HL-60 (cell line): ENCODE measurements around the gene RASD2.
A peak's percentile ranks its signal among the peaks of the same experiment; 100 is the strongest.

ENCODE experiments used
- DNase-seq, 2 experiments: peaks; one replicate each; pipeline ENCODE4 v3.0.0-alpha.2; 2010 to 2020; ENCODE audit warnings: low read depth in 1 of 2, low spot score in 1 of 2
- H3K27ac ChIP-seq: fragments of 250-450 bp; sonication (Bioruptor Pico); replicated peaks from 2 replicates; pipeline ENCODE4 v1.5.1; 2020; ENCODE audit warnings: mild to moderate bottlenecking, moderate library complexity
- H3K27me3 ChIP-seq: fragments of 250-450 bp; sonication (Bioruptor Pico); 2 replicates; pipeline ENCODE4 v1.5.1; 2021; ENCODE audit warnings: mild to moderate bottlenecking, moderate library complexity; ENCODE audit not compliant: insufficient read depth, poor library complexity, severe bottlenecking
- H3K4me3 ChIP-seq: replicated peaks from 2 replicates; pipeline ENCODE4 v1.5.1; 2011; ENCODE audit warnings: mild to moderate bottlenecking, control low read depth, low read length; ENCODE audit not compliant: insufficient read depth
- CTCF ChIP-seq: IDR thresholded peaks from one replicate; pipeline ENCODE4 v1.5.1; 2011; ENCODE audit warnings: low read length, control low read depth, inconsistent platforms; ENCODE audit not compliant: insufficient read depth
- GABPA ChIP-seq: IDR thresholded peaks from 2 replicates; pipeline ENCODE4 v1.6.1; 2012; ENCODE audit warnings: low read depth
- POLR2AphosphoS5 ChIP-seq: IDR thresholded peaks from 2 replicates; pipeline ENCODE4 v1.6.1; 2012; ENCODE audit warnings: low read depth
- SPI1 ChIP-seq: IDR thresholded peaks from 2 replicates; pipeline ENCODE4 v1.6.1; 2012; ENCODE audit warnings: low read depth, mild to moderate bottlenecking, borderline replicate concordance
- TF ChIP-seq, protein P1 (sequence below): IDR thresholded peaks from 2 replicates; pipeline ENCODE4 v1.6.1; 2012; ENCODE audit warnings: low read depth; ENCODE audit not compliant: insufficient replicate concordance

Gene RASD2

GRCh38 chr22:35552196-35552842 lies 11.7 kb downstream of the RASD2 start:
- Histone ChIP-seq H3K27me3 (peaks cover 2% of the 10 kb centered on the region), H3K4me3 (no peak overlapping the region), H3K27ac (no peak overlapping the region)
- TF ChIP-seq GABPA (no peak), POLR2AphosphoS5 (no peak), SPI1 (no peak), CTCF (no peak)
- TF ChIP-seq, protein P1, sequence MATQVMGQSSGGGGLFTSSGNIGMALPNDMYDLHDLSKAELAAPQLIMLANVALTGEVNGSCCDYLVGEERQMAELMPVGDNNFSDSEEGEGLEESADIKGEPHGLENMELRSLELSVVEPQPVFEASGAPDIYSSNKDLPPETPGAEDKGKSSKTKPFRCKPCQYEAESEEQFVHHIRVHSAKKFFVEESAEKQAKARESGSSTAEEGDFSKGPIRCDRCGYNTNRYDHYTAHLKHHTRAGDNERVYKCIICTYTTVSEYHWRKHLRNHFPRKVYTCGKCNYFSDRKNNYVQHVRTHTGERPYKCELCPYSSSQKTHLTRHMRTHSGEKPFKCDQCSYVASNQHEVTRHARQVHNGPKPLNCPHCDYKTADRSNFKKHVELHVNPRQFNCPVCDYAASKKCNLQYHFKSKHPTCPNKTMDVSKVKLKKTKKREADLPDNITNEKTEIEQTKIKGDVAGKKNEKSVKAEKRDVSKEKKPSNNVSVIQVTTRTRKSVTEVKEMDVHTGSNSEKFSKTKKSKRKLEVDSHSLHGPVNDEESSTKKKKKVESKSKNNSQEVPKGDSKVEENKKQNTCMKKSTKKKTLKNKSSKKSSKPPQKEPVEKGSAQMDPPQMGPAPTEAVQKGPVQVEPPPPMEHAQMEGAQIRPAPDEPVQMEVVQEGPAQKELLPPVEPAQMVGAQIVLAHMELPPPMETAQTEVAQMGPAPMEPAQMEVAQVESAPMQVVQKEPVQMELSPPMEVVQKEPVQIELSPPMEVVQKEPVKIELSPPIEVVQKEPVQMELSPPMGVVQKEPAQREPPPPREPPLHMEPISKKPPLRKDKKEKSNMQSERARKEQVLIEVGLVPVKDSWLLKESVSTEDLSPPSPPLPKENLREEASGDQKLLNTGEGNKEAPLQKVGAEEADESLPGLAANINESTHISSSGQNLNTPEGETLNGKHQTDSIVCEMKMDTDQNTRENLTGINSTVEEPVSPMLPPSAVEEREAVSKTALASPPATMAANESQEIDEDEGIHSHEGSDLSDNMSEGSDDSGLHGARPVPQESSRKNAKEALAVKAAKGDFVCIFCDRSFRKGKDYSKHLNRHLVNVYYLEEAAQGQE: no peak
- peak in 1 of 2 experiments; percentile 42 for DNase-seq

DNA sequence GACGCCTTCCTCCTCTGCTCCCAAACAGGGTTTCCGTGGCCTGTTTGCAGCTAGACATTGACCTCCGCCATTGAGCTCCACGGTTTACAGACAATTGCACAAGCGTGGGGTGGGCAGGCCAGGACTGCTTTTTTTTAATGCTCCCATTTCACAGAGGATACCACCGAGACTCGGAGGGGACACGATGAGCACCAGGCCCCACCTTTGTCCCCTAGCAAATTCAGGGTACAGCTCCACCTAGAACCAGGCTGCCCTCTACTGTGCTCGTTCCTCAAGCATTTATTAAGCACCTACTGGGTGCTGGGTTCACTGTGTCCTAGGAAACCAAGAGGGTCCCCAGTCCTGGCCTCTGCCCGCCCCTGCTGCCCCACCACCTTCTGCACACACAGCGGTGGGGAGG lies 12.2 kb downstream of the RASD2 start:
- no peak for TF ChIP-seq GABPA
- no peak for TF ChIP-seq POLR2AphosphoS5
- TF ChIP-seq, protein P1: no peak
- no peak for TF ChIP-seq CTCF
- no peak for TF ChIP-seq SPI1
- no peak overlapping the region for H3K27ac ChIP-seq
- H3K27me3 ChIP-seq: peaks cover 2% of the 10 kb centered on the region
- H3K4me3 ChIP-seq: no peak overlapping the region
- DNase-seq: no peak

- TF ChIP-seq POLR2AphosphoS5 (no peak), CTCF (no peak)
- TF ChIP-seq, protein P1: no peak
- Histone ChIP-seq H3K27me3 (peaks cover 2% of the 10 kb centered on the region), H3K4me3 (no peak overlapping the region), H3K27ac (no peak overlapping the region)
- DNase-seq: no peak
Observed at GRCh38 chr22:35553341-35553740, 12.7 kb downstream of the RASD2 start.
